Lower leg skin (tissue), 4 donors: ENCODE measurements around the gene SPG11. TPM values are rescaled to one million over a fixed set of nuclear protein-coding genes. Genes with fewer than 3 reads are reported as not detected.

Experiments
- DNase-seq, 2 donors: peaks; one replicate each; pipeline ENCODE4 v3.0.0-alpha.2; 2019; ENCODE audit warnings: low spot score in 2 of 2
- H3K4me3 ChIP-seq: fragments of 200-600 bp; sonication (generic); 2 replicates; pipeline ENCODE4 v1.5.1; 2017; ENCODE audit warnings: mild to moderate bottlenecking, low read depth; ENCODE audit not compliant: poor library complexity, severe bottlenecking
- CTCF ChIP-seq, 3 donors: fragments of 450-650 bp; IDR thresholded peaks; one replicate each; pipeline ENCODE4 v1.5.1; 2016; ENCODE audit warnings: antibody characterized with exemption in 3 of 3, mild to moderate bottlenecking in 3 of 3, moderate library complexity in 2 of 3
- POLR2A ChIP-seq, 2 donors: fragments of 450-650 bp; IDR thresholded peaks; one replicate each; pipeline ENCODE4 v1.6.1; 2016 to 2017; ENCODE audit warnings: antibody characterized with exemption in 2 of 2, mild to moderate bottlenecking in 1 of 2, moderate library complexity in 1 of 2
- WGBS, 2 donors: methylation state at CpG; one replicate each; pipeline ENCODE4 v1.1.5; 2018; 5-methylcytosine and 5-hydroxymethylcytosine counted together
- intact Hi-C: fragments of 100-400 bp; cut with DNase I; formaldehyde crosslinking; loops from one replicate; pipeline ENCODE4 v1.15.0; 2023; ENCODE audit warnings: low total_unique reads
- total RNA-seq, 4 donors: library from RNA; depleted of rRNA; stranded (reverse); fragments of >200 nt; gene quantifications; one replicate each; pipeline ENCODE4 v1.1.0, GENCODE V29; 2016

The SPG11 gene
- total RNA-seq, 4 donors from 2014 or later: 78.1 to 118 (median 89.7) TPM

- intact Hi-C loops: loop anchor here (5.0 kb wide), 1 partner anchor 68 kb away; the partner anchor contains the start of gene TRIM69
- TF ChIP-seq POLR2A (IDR thresholded peaks at IDR 0.05): no peak
- TF ChIP-seq CTCF (IDR thresholded peaks at IDR 0.05): no peak
- no peak overlapping the region for H3K4me3 ChIP-seq
- DNase-seq: no peak
- 58 to 70% methylated on average over 2 of the region's 2 CpGs for WGBS, 2 donors
Observed at GRCh38 chr15:44668921-44669320, 5.5 kb upstream of the SPG11 start.

GRCh38 chr15:44667039-44667360 is 3.5 kb upstream of the SPG11 start:
- WGBS, 2 donors: 61 to 68% methylated on average over 3 of the region's 3 CpGs

GRCh38 chr15:44666210-44667038 is 3.0 kb upstream of the SPG11 start:
- no peak for TF ChIP-seq CTCF (IDR thresholded peaks at IDR 0.05)
- TF ChIP-seq POLR2A (IDR thresholded peaks at IDR 0.05): no peak
- H3K4me3 ChIP-seq: no peak overlapping the region
- 50 to 59% methylated on average over 5 of the region's 5 CpGs for WGBS, 2 donors
- no peak for DNase-seq
- intact Hi-C loops: loop anchor here (5.0 kb wide), 1 partner anchor 71 kb away; the partner anchor contains the start of gene TRIM69

More at GRCh38 chr15:44667039-44667360, 3.5 kb upstream of the SPG11 start:
- TF ChIP-seq POLR2A (IDR thresholded peaks at IDR 0.05) (no peak), CTCF (IDR thresholded peaks at IDR 0.05) (no peak)
- H3K4me3 ChIP-seq: no peak overlapping the region
- intact Hi-C loops: loop anchor here (5.0 kb wide), 1 partner anchor 70 kb away; the partner anchor contains the start of gene TRIM69
- DNase-seq: no peak

- intact Hi-C loops: loop anchor here (5.0 kb wide), 1 partner anchor 85 kb away; no protein-coding TSS in a partner anchor
- no peak for TF ChIP-seq CTCF (IDR thresholded peaks at IDR 0.05)
- no peak for TF ChIP-seq POLR2A (IDR thresholded peaks at IDR 0.05)
- 17 to 19% methylated on average over 30 to 33 of the region's 34 CpGs for WGBS, 2 donors
- H3K4me3 ChIP-seq: peak overlapping the region; percentile 98
- DNase-seq: peak; percentile 54 to 94
Observed at GRCh38 chr15:44662478-44663409, 718 bp downstream of the SPG11 start.

- TF ChIP-seq CTCF (IDR thresholded peaks at IDR 0.05): no peak
- no peak for TF ChIP-seq POLR2A (IDR thresholded peaks at IDR 0.05)
- intact Hi-C loops: loop anchor here (5.0 kb wide), 1 partner anchor 84 kb away; no protein-coding TSS in a partner anchor
- DNase-seq: no peak
- no peak overlapping the region for H3K4me3 ChIP-seq
Observed at GRCh38 chr15:44661576-44661975, 1.9 kb downstream of the SPG11 start.
